H9 (cell line): ENCODE results near the gene SUPT5H. TPM values are rescaled to one million over a fixed set of nuclear protein-coding genes. Genes with fewer than 3 reads are reported as not detected.

Experiments
- DNase-seq: peaks from one replicate; pipeline ENCODE4 v3.0.0-alpha.2; 2017
- H2AFZ ChIP-seq: one replicate; pipeline ENCODE4 v1.6.1; 2013; ENCODE audit warnings: mild to moderate bottlenecking, low read length, control low read depth, moderate library complexity
- H2AK5ac ChIP-seq: 2 replicates; pipeline ENCODE4 v1.6.1; 2013; ENCODE audit warnings: low read length, control low read depth, mixed read lengths; ENCODE audit not compliant: insufficient read length
- H2BK120ac ChIP-seq: one replicate; pipeline ENCODE4 v1.6.1; 2013; ENCODE audit warnings: low read depth, mild to moderate bottlenecking, low read length, control low read depth, inconsistent platforms; ENCODE audit not compliant: poor library complexity, severe bottlenecking
- H2BK12ac ChIP-seq: 2 replicates; pipeline ENCODE4 v1.6.1; 2013; ENCODE audit warnings: low read length, control low read depth, mixed read lengths, low read depth; ENCODE audit not compliant: insufficient read length
- H2BK15ac ChIP-seq: 2 replicates; pipeline ENCODE4 v1.6.1; 2013; ENCODE audit warnings: low read depth, low read length, control low read depth
- H2BK20ac ChIP-seq: one replicate; pipeline ENCODE4 v1.6.1; 2013; ENCODE audit warnings: low read depth, mild to moderate bottlenecking, low read length, control low read depth, inconsistent platforms; ENCODE audit not compliant: poor library complexity, severe bottlenecking
- H2BK5ac ChIP-seq: 2 replicates; pipeline ENCODE4 v1.6.1; 2013; ENCODE audit warnings: low read length, control low read depth, mixed read lengths; ENCODE audit not compliant: insufficient read length
- H3K14ac ChIP-seq: 2 replicates; pipeline ENCODE4 v1.6.1; 2013; ENCODE audit warnings: low read length, control low read depth; ENCODE audit not compliant: insufficient read depth
- H3K18ac ChIP-seq: 2 replicates; pipeline ENCODE4 v1.6.1; 2013; ENCODE audit warnings: low read depth, mild to moderate bottlenecking, mixed read lengths, low read length, control low read depth; ENCODE audit not compliant: insufficient read length
- H3K23ac ChIP-seq: 2 replicates; pipeline ENCODE4 v1.6.1; 2013; ENCODE audit warnings: low read length, control low read depth, mixed read lengths, low read depth; ENCODE audit not compliant: insufficient read length
- H3K23me2 ChIP-seq: 2 replicates; pipeline ENCODE4 v1.6.1; 2013; ENCODE audit warnings: low read depth, mild to moderate bottlenecking, mixed read lengths, low read length, control low read depth; ENCODE audit not compliant: insufficient read length, poor library complexity, severe bottlenecking
- H3K27ac ChIP-seq: 2 replicates; pipeline ENCODE4 v1.5.1; 2013; ENCODE audit warnings: low read length, control low read depth, mixed read lengths, low read depth; ENCODE audit not compliant: insufficient read length
- H3K27me3 ChIP-seq: 2 replicates; pipeline ENCODE4 v1.6.1; 2013; ENCODE audit warnings: low read length, control low read depth, inconsistent platforms; ENCODE audit not compliant: insufficient read depth
- H3K4ac ChIP-seq: 2 replicates; pipeline ENCODE4 v1.6.1; 2013; ENCODE audit warnings: low read depth, mild to moderate bottlenecking, control low read depth, inconsistent platforms, low read length, moderate library complexity
- H3K4me1 ChIP-seq: 2 replicates; pipeline ENCODE4 v1.6.1; 2013; ENCODE audit warnings: low read length, control low read depth, inconsistent platforms; ENCODE audit not compliant: insufficient read depth
- H3K4me2 ChIP-seq: 2 replicates; pipeline ENCODE4 v1.6.1; 2013; ENCODE audit warnings: low read length, control low read depth, mixed read lengths; ENCODE audit not compliant: insufficient read length, insufficient read depth
- H3K56ac ChIP-seq: 2 replicates; pipeline ENCODE4 v1.6.1; 2013; ENCODE audit warnings: low read depth, mild to moderate bottlenecking, mixed read lengths, low read length, control low read depth; ENCODE audit not compliant: insufficient read length
- H3K79me1 ChIP-seq: 2 replicates; pipeline ENCODE4 v1.6.1; 2013; ENCODE audit warnings: low read depth, mild to moderate bottlenecking, moderate library complexity, low read length, control low read depth, inconsistent platforms; ENCODE audit not compliant: insufficient read depth, poor library complexity, severe bottlenecking
- H3K79me2 ChIP-seq: 2 replicates; pipeline ENCODE4 v1.6.1; 2013; ENCODE audit warnings: low read length, control low read depth, inconsistent platforms; ENCODE audit not compliant: insufficient read depth
- H3K9ac ChIP-seq: 2 replicates; pipeline ENCODE4 v1.6.1; 2013; ENCODE audit warnings: low read length, control low read depth, mixed read lengths; ENCODE audit not compliant: insufficient read length; ENCODE audit errors: extremely low read depth
- H3K9me3 ChIP-seq: one replicate; pipeline ENCODE4 v1.6.1; 2013; ENCODE audit warnings: low read depth, low read length, inconsistent platforms; ENCODE audit not compliant: control insufficient read depth
- H3T11ph ChIP-seq: one replicate; pipeline ENCODE4 v1.6.1; 2013; ENCODE audit warnings: mild to moderate bottlenecking, low read length, control low read depth, inconsistent platforms
- H4K20me1 ChIP-seq: one replicate; pipeline ENCODE4 v1.6.1; 2013; ENCODE audit not compliant: control insufficient read depth, insufficient read length, insufficient read depth
- H4K5ac ChIP-seq: 2 replicates; pipeline ENCODE4 v1.6.1; 2013; ENCODE audit warnings: low read depth, mild to moderate bottlenecking, mixed read lengths, low read length, control low read depth; ENCODE audit not compliant: insufficient read length
- H4K8ac ChIP-seq: replicated peaks from 2 replicates; pipeline ENCODE4 v1.6.1; 2013; ENCODE audit warnings: low read length, control low read depth, mixed read lengths, low read depth; ENCODE audit not compliant: insufficient read length
- H4K91ac ChIP-seq: 2 replicates; pipeline ENCODE4 v1.6.1; 2013; ENCODE audit warnings: low read depth, mild to moderate bottlenecking, moderate library complexity, mixed read lengths, low read length, control low read depth; ENCODE audit not compliant: insufficient read length
- H3K27ac Mint-ChIP-seq, 3 experiments: 2 replicates in 2 of 3; 3 replicates in 1 of 3; pipeline ENCODE4 v1.8.0; 2020 to 2021; ENCODE audit warnings: mixed read lengths in 3 of 3, mild to moderate bottlenecking in 1 of 3, moderate library complexity in 1 of 3
- H3K27me3 Mint-ChIP-seq: 2 replicates; pipeline ENCODE4 v1.8.0; 2021; ENCODE audit warnings: low read depth, mild to moderate bottlenecking, moderate library complexity, mixed read lengths
- H3K36me3 Mint-ChIP-seq, 3 experiments: 2 replicates in 2 of 3; 3 replicates in 1 of 3; pipeline ENCODE4 v1.8.0; 2020 to 2021; ENCODE audit warnings: low read depth in 3 of 3, mixed read lengths in 3 of 3; ENCODE audit not compliant: insufficient read depth in 1 of 3
- H3K4me1 Mint-ChIP-seq, 2 experiments: 2 replicates each; pipeline ENCODE4 v1.8.0; 2020; ENCODE audit warnings: mixed read lengths in 2 of 2
- H3K4me3 Mint-ChIP-seq, 2 experiments: 2 replicates in 1 of 2; 3 replicates in 1 of 2; pipeline ENCODE4 v1.8.0; 2020 to 2021; ENCODE audit warnings: mild to moderate bottlenecking in 2 of 2, mixed read lengths in 2 of 2, moderate library complexity in 1 of 2
- H3K9me3 Mint-ChIP-seq, 2 experiments: 2 replicates in 1 of 2; 3 replicates in 1 of 2; pipeline ENCODE4 v1.8.0; 2020; ENCODE audit warnings: mild to moderate bottlenecking in 2 of 2, mixed read lengths in 2 of 2, moderate library complexity in 1 of 2
- WGBS: extraction: QIAGEN DNeasy Blood & Tissue Kit; methylation state at CpG from one replicate; pipeline ENCODE4 v1.1.7; 2013; ENCODE audit warnings: missing lambda C conversion rate, low lambda C conversion rate, mixed read lengths; ENCODE audit not compliant: insufficient read length; ENCODE audit errors: extremely low coverage; 5-methylcytosine and 5-hydroxymethylcytosine counted together
- total RNA-seq: library from RNA; stranded (reverse); gene quantifications from 2 replicates; pipeline ENCODE4 v1.2.1, GENCODE V29; 2021
- TF ChIP-seq, protein P1 (sequence below): fragments of 200-600 bp; sonication (generic); conservative IDR thresholded peaks from 3 replicates; pipeline ENCODE4 v1.8.0; 2021; ENCODE audit warnings: antibody characterized with exemption, mild to moderate bottlenecking

The SUPT5H gene
- total RNA-seq, 1 experiment from 2014 or later: 145 TPM

DNA sequence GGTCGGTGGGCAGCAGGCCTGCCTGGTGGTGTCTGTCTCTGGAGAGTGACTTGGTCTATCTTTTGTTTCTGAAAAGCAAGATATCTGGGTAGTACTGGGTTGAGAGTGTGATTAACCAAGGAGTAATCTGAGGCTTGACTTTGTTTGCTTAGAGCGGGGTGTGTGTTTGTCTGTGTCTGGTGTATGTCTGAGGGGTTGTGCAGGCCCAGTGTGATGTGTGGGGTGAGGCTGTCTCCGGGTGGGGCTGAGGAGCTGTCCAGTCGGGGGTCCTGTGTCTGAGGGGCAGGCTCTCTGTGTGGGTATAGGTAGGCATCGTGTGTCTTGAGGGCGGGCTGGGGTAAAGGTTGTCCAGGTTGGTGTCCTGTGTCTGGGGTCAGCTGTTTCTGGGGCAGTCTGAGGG lies 24.2 kb downstream of the SUPT5H start:
- Histone ChIP-seq H2BK12ac (no peak overlapping the region), H4K91ac (no peak overlapping the region), H4K5ac (no peak overlapping the region), H3T11ph (no peak overlapping the region), H3K27me3 (no peaks in the 10 kb centered on the region), H4K8ac (no peak overlapping the region), H2BK120ac (no peak overlapping the region), H3K4me1 (no peaks in the 10 kb centered on the region), H2AFZ (no peak overlapping the region), H2AK5ac (no peak overlapping the region), H3K14ac (no peak overlapping the region), H4K20me1 (peaks cover 3% of the 10 kb centered on the region), H3K4me2 (no peak overlapping the region), H3K79me1 (no peaks in the 10 kb centered on the region), H2BK5ac (no peak overlapping the region), H2BK20ac (no peak overlapping the region), H3K4ac (no peak overlapping the region), H3K23me2 (no peaks in the 10 kb centered on the region), H3K18ac (no peak overlapping the region), H3K27ac (no peak overlapping the region), H3K23ac (no peak overlapping the region), H3K9ac (no peak overlapping the region), H3K79me2 (no peaks in the 10 kb centered on the region), H3K9me3 (no peaks in the 10 kb centered on the region), H2BK15ac (no peak overlapping the region), H3K56ac (no peak overlapping the region)
- H3K27me3 Mint-ChIP-seq: no peaks in the 10 kb centered on the region; the same call in 1 of the 2 replicates
- no peak for DNase-seq
- WGBS: no CpG with 5 or more reads among the region's 6 CpGs
- no peaks in the 10 kb centered on the region for H3K9me3 Mint-ChIP-seq
- H3K4me1 Mint-ChIP-seq: peaks cover 0 to 3% of the 10 kb centered on the region in 2 experiments; a peak in 1 of 4 replicates
- no peak overlapping the region for H3K4me3 Mint-ChIP-seq
- no peak overlapping the region for H3K27ac Mint-ChIP-seq
- H3K36me3 Mint-ChIP-seq: peaks cover 49 to 85% (median 79%) of the 10 kb centered on the region in 3 experiments
- TF ChIP-seq, protein P1, sequence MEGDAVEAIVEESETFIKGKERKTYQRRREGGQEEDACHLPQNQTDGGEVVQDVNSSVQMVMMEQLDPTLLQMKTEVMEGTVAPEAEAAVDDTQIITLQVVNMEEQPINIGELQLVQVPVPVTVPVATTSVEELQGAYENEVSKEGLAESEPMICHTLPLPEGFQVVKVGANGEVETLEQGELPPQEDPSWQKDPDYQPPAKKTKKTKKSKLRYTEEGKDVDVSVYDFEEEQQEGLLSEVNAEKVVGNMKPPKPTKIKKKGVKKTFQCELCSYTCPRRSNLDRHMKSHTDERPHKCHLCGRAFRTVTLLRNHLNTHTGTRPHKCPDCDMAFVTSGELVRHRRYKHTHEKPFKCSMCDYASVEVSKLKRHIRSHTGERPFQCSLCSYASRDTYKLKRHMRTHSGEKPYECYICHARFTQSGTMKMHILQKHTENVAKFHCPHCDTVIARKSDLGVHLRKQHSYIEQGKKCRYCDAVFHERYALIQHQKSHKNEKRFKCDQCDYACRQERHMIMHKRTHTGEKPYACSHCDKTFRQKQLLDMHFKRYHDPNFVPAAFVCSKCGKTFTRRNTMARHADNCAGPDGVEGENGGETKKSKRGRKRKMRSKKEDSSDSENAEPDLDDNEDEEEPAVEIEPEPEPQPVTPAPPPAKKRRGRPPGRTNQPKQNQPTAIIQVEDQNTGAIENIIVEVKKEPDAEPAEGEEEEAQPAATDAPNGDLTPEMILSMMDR: no peak
